HepG2 (cell line): ENCODE measurements around the gene TTC22. TPM values are rescaled to one million over a fixed set of nuclear protein-coding genes. Genes with fewer than 3 reads are reported as not detected.

Experiments
- CBFB ChIP-seq: sonication (generic); formaldehyde crosslinking; IDR thresholded peaks from 2 replicates; pipeline ENCODE4 v1.4.0; 2020; ENCODE audit warnings: missing genetic modification reagents
- ESRRA ChIP-seq: sonication (generic); formaldehyde crosslinking; IDR thresholded peaks from 2 replicates; pipeline ENCODE4 v1.5.1; 2020; ENCODE audit warnings: mild to moderate bottlenecking, low read depth, missing genetic modification reagents
- ETV5 ChIP-seq: IDR thresholded peaks from 2 replicates; pipeline ENCODE4 v1.6.1; 2018; ENCODE audit warnings: missing biosample characterization, missing genetic modification reagents, inconsistent platforms, borderline replicate concordance
- PHF20 ChIP-seq: sonication (generic); formaldehyde crosslinking; IDR thresholded peaks from 2 replicates; pipeline ENCODE4 v1.5.0; 2020; ENCODE audit warnings: mild to moderate bottlenecking, missing genetic modification reagents
- RXRA ChIP-seq: sonication (generic); formaldehyde crosslinking; IDR thresholded peaks from 2 replicates; pipeline ENCODE4 v1.5.1; 2020; ENCODE audit warnings: missing genetic modification reagents
- SALL2 ChIP-seq: sonication (generic); formaldehyde crosslinking; IDR thresholded peaks from 2 replicates; pipeline ENCODE4 v1.8.1; 2023; ENCODE audit warnings: mild to moderate bottlenecking, missing genetic modification reagents, inconsistent platforms
- SIN3B ChIP-seq: fragments of 150-350 bp; IDR thresholded peaks from 2 replicates; pipeline ENCODE4 v1.6.1; 2014; ENCODE audit warnings: low read length
- ZBTB7B ChIP-seq: sonication (generic); formaldehyde crosslinking; IDR thresholded peaks from 2 replicates; pipeline ENCODE4 v1.4.0; 2020; ENCODE audit warnings: missing genetic modification reagents
- ZNF333 ChIP-seq: sonication (generic); formaldehyde crosslinking; IDR thresholded peaks from 2 replicates; pipeline ENCODE4 v1.4.0; 2020; ENCODE audit warnings: mild to moderate bottlenecking, missing genetic modification reagents, borderline replicate concordance
- ZNF543 ChIP-seq: sonication (generic); formaldehyde crosslinking; IDR thresholded peaks from 2 replicates; pipeline ENCODE4 v1.4.0; 2020; ENCODE audit warnings: mild to moderate bottlenecking, missing genetic modification reagents
- polyA plus RNA-seq, 8 experiments: library from polyadenylated mRNA; depleted of rRNA in 3 of 8; stranded (reverse) in 7 of 8; unstranded in 1 of 8; fragments of >200 nt; fragmentation: Illumina TruSeq in 4 of 8; extraction: Trizol in 4 of 8; gene quantifications; 2 replicates each; pipeline versions ENCODE4 v1.2.1 to v1.2.3, GENCODE V29; 2011 to 2016; ENCODE audit warnings: low read depth in 4 of 8, missing spikeins in 1 of 8, mixed read lengths in 1 of 8; ENCODE audit not compliant: insufficient read depth in 1 of 8
- total RNA-seq, 5 experiments: library from RNA; depleted of rRNA; stranded (reverse); fragments of >200 nt; fragmentation: Illumina TruSeq; extraction: Trizol; gene quantifications; 2 replicates each; pipeline ENCODE4 v1.2.3, GENCODE V29; 2016; ENCODE audit warnings: low read depth in 1 of 5
- TF ChIP-seq, protein P1 (sequence below): sonication (generic); formaldehyde crosslinking; IDR thresholded peaks from 2 replicates; pipeline ENCODE4 v1.4.0; 2020; ENCODE audit warnings: missing genetic modification reagents, borderline replicate concordance
- TF ChIP-seq, protein P2 (sequence below): sonication (generic); formaldehyde crosslinking; IDR thresholded peaks from 2 replicates; pipeline ENCODE4; 2020; ENCODE audit warnings: missing genetic modification reagents, mild to moderate bottlenecking, borderline replicate concordance
- TF ChIP-seq, protein P3 (sequence below): sonication (generic); formaldehyde crosslinking; IDR thresholded peaks from 2 replicates; pipeline ENCODE4 v1.5.1; 2020; ENCODE audit warnings: mild to moderate bottlenecking, missing genetic modification reagents, moderate library complexity

The TTC22 gene
- total and polyA plus RNA-seq, 2 of the 13 experiments (the other 11 are each of a cell fraction or from before 2014, with no cell fraction given), result not detected

DNA sequence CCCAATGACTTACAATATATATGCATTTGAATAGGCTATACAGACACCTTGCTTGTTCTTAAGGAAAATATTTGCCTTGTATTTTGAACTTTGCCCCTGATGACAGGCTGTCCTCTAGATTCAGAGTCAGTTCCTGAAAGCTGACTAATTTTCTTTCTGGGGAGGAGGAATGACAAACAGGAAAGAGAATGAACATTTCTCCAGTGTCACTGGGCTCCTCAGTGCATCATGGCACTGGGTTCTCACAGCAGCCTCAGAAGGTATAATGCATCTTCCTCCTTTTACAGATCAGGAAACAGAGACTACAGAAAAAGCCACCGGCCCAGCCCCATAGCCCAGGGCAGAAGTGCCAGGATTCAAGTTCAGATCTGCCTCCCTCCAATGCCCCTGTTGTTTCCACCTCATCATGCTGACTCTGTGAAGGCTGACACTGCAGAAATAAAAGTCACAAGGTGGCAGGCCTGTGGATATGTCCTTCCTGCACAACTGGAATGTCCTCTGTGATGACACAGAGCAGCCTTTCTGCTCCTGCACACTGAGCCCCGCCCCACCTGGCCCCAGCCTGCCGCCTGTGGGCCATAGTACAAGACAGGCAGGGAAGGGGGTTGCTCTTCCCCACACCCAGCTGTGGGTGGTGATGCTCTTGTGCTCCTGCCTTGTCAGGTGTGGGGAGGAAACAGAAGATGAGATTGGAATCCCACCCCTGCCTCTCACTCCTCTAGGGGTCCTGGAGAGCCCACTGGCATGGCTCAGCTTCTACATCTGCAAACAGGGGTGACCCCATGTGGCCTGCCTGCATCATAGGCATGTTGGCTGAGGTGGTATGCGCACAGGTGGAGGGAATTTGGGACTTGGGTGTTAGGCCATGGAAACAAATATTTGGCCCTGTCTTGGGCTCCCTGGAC lies 6.4 kb downstream of the TTC22 start (continued):
- TF ChIP-seq, protein P1, sequence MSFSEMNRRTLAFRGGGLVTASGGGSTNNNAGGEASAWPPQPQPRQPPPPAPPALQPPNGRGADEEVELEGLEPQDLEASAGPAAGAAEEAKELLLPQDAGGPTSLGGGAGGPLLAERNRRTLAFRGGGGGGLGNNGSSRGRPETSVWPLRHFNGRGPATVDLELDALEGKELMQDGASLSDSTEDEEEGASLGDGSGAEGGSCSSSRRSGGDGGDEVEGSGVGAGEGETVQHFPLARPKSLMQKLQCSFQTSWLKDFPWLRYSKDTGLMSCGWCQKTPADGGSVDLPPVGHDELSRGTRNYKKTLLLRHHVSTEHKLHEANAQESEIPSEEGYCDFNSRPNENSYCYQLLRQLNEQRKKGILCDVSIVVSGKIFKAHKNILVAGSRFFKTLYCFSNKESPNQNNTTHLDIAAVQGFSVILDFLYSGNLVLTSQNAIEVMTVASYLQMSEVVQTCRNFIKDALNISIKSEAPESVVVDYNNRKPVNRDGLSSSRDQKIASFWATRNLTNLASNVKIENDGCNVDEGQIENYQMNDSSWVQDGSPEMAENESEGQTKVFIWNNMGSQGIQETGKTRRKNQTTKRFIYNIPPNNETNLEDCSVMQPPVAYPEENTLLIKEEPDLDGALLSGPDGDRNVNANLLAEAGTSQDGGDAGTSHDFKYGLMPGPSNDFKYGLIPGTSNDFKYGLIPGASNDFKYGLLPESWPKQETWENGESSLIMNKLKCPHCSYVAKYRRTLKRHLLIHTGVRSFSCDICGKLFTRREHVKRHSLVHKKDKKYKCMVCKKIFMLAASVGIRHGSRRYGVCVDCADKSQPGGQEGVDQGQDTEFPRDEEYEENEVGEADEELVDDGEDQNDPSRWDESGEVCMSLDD (CRISPR knock-in tag), result no peak
- no peak for TF ChIP-seq ZNF333
- no peak for TF ChIP-seq SIN3B
- no peak for TF ChIP-seq ZNF543 (CRISPR knock-in tag)
- TF ChIP-seq, protein P2, sequence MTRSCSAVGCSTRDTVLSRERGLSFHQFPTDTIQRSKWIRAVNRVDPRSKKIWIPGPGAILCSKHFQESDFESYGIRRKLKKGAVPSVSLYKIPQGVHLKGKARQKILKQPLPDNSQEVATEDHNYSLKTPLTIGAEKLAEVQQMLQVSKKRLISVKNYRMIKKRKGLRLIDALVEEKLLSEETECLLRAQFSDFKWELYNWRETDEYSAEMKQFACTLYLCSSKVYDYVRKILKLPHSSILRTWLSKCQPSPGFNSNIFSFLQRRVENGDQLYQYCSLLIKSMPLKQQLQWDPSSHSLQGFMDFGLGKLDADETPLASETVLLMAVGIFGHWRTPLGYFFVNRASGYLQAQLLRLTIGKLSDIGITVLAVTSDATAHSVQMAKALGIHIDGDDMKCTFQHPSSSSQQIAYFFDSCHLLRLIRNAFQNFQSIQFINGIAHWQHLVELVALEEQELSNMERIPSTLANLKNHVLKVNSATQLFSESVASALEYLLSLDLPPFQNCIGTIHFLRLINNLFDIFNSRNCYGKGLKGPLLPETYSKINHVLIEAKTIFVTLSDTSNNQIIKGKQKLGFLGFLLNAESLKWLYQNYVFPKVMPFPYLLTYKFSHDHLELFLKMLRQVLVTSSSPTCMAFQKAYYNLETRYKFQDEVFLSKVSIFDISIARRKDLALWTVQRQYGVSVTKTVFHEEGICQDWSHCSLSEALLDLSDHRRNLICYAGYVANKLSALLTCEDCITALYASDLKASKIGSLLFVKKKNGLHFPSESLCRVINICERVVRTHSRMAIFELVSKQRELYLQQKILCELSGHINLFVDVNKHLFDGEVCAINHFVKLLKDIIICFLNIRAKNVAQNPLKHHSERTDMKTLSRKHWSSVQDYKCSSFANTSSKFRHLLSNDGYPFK (CRISPR knock-in tag), result peak; percentile 40; the same call in 1 of the 2 replicates
- no peak for TF ChIP-seq ZBTB7B (CRISPR knock-in tag)
- TF ChIP-seq, protein P3, sequence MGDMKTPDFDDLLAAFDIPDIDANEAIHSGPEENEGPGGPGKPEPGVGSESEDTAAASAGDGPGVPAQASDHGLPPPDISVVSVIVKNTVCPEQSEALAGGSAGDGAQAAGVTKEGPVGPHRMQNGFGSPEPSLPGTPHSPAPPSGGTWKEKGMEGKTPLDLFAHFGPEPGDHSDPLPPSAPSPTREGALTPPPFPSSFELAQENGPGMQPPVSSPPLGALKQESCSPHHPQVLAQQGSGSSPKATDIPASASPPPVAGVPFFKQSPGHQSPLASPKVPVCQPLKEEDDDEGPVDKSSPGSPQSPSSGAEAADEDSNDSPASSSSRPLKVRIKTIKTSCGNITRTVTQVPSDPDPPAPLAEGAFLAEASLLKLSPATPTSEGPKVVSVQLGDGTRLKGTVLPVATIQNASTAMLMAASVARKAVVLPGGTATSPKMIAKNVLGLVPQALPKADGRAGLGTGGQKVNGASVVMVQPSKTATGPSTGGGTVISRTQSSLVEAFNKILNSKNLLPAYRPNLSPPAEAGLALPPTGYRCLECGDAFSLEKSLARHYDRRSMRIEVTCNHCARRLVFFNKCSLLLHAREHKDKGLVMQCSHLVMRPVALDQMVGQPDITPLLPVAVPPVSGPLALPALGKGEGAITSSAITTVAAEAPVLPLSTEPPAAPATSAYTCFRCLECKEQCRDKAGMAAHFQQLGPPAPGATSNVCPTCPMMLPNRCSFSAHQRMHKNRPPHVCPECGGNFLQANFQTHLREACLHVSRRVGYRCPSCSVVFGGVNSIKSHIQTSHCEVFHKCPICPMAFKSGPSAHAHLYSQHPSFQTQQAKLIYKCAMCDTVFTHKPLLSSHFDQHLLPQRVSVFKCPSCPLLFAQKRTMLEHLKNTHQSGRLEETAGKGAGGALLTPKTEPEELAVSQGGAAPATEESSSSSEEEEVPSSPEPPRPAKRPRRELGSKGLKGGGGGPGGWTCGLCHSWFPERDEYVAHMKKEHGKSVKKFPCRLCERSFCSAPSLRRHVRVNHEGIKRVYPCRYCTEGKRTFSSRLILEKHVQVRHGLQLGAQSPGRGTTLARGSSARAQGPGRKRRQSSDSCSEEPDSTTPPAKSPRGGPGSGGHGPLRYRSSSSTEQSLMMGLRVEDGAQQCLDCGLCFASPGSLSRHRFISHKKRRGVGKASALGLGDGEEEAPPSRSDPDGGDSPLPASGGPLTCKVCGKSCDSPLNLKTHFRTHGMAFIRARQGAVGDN (CRISPR knock-in tag), result peak; percentile 60
- no peak; the same call in 1 of the 2 replicates for TF ChIP-seq ETV5 (CRISPR knock-in tag)
- TF ChIP-seq RXRA (CRISPR knock-in tag), result peak; percentile 61
- TF ChIP-seq PHF20 (CRISPR knock-in tag), result no peak
- TF ChIP-seq CBFB (CRISPR knock-in tag), result no peak
- no peak for TF ChIP-seq SALL2 (CRISPR knock-in tag)
- TF ChIP-seq ESRRA (CRISPR knock-in tag), result 0 out of 2 replicates have a peak, but pooled peaks have one; percentile 22
